MM.1S (cell line): ENCODE results near the gene MYO1F.

Experiments
- EZH2 ChIP-seq: fragments of 300-600 bp; sonication (generic); optimal IDR thresholded peaks from 2 replicates; pipeline ENCODE3; 2017; ENCODE audit warnings: low read depth, mild to moderate bottlenecking, antibody characterized with exemption, low read length, mixed read lengths
- EZH2phosphoT487 ChIP-seq: fragments of 300-600 bp; sonication (generic); IDR thresholded peaks from 2 replicates; pipeline ENCODE4 v1.6.1; 2018; ENCODE audit warnings: antibody characterized with exemption, low read length
- TF ChIP-seq, protein P1 (sequence below): fragments of 300-600 bp; sonication (generic); IDR thresholded peaks from 2 replicates; pipeline ENCODE4 v1.5.1; 2016; ENCODE audit warnings: antibody characterized with exemption, low read length, mixed read lengths

DNA sequence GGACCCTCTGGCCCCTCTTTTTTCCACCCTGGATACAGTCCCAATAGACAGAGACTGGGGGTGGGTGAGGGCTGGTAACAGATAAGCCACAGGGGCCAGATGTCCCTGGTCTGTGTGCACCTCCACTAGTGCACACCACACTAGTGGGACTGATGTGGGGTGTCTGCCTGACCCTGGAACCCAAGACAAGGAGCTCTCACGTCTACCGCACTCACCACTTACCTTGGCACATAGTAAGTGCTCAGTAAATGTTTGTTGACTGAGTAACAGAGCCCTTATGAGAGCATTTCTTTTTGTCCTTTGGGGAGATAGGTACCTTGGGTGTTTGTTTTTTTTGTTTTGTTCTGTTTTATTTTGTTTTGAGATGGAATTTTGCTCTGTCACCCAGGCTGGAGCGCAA is 40.1 kb downstream of the MYO1F start:
- TF ChIP-seq, protein P1, sequence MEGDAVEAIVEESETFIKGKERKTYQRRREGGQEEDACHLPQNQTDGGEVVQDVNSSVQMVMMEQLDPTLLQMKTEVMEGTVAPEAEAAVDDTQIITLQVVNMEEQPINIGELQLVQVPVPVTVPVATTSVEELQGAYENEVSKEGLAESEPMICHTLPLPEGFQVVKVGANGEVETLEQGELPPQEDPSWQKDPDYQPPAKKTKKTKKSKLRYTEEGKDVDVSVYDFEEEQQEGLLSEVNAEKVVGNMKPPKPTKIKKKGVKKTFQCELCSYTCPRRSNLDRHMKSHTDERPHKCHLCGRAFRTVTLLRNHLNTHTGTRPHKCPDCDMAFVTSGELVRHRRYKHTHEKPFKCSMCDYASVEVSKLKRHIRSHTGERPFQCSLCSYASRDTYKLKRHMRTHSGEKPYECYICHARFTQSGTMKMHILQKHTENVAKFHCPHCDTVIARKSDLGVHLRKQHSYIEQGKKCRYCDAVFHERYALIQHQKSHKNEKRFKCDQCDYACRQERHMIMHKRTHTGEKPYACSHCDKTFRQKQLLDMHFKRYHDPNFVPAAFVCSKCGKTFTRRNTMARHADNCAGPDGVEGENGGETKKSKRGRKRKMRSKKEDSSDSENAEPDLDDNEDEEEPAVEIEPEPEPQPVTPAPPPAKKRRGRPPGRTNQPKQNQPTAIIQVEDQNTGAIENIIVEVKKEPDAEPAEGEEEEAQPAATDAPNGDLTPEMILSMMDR: no peak
- TF ChIP-seq EZH2 (no peak), EZH2phosphoT487 (no peak)
